Glomerular endothelial cell (primary cell): Measurements from ENCODE around the gene ZBTB1. TPM values are rescaled to one million over a fixed set of nuclear protein-coding genes. Genes with fewer than 3 reads are reported as not detected.
"Not testable (repeated sequence)": the region's sequence is repeated elsewhere in the genome, so short reads cannot be mapped to it uniquely, and the experiment has no call there.

ENCODE experiments used
- DNase-seq: peaks from one replicate; pipeline ENCODE4 v3.0.0-alpha.2; 2011; ENCODE audit warnings: low read depth, low spot score; ENCODE audit errors: extremely low read depth
- total RNA-seq: library from RNA; depleted of rRNA; stranded (reverse); fragments of >200 nt; gene quantifications from 2 replicates; pipeline ENCODE4 v1.2.3, GENCODE V29; 2015

The ZBTB1 gene
- total RNA-seq, 1 donor from 2014 or later = 34.2 TPM

- DNase-seq = no peak
Observed at GRCh38 chr14:64522591-64523355, 18.2 kb downstream of the ZBTB1 start.

- no peak for DNase-seq
Observed at GRCh38 chr14:64525354-64525753, 20.8 kb downstream of the ZBTB1 start.

- no peak for DNase-seq
Observed at GRCh38 chr14:64531567-64531966, 27.0 kb downstream of the ZBTB1 start.

GRCh38 chr14:64536488-64537245 is 32.1 kb downstream of the ZBTB1 start:
- DNase-seq = no peak

- DNase-seq = peak; percentile 77
Observed at GRCh38 chr14:64540208-64541202, 35.9 kb downstream of the ZBTB1 start, which contains the start of gene HSPA2. Gene HSPA2 (plus strand): TSS chr14:64540741. CDS start chr14:64540850, 109 bp downstream.

- no peak for DNase-seq
Observed at GRCh38 chr14:64541261-64541971, 36.8 kb downstream of the ZBTB1 start.

GRCh38 chr14:64541972-64542835 is 37.6 kb downstream of the ZBTB1 start:
- DNase-seq = no peak

- no peak for DNase-seq
Observed at GRCh38 chr14:64542836-64543201, 38.2 kb downstream of the ZBTB1 start.

GRCh38 chr14:64544607-64545312 is 40.2 kb downstream of the ZBTB1 start:
- DNase-seq = no peak

- DNase-seq = no peak
Observed at GRCh38 chr14:64549016-64549415, 44.4 kb downstream of the ZBTB1 start.

- DNase-seq = no peak
Observed at GRCh38 chr14:64549791-64550620, 45.4 kb downstream of the ZBTB1 start, which contains the start of gene PPP1R36. Gene PPP1R36 (plus strand): TSS chr14:64549961. CDS start chr14:64549998, 37 bp downstream.

- no peak for DNase-seq
Observed at GRCh38 chr14:64550621-64551333, 46.2 kb downstream of the ZBTB1 start.

GRCh38 chr14:64554556-64554955 is 50.0 kb downstream of the ZBTB1 start:
- DNase-seq = no peak

GRCh38 chr14:64556526-64556925 is 52.0 kb downstream of the ZBTB1 start:
- DNase-seq = no peak

GRCh38 chr14:64558216-64558615 is 53.6 kb downstream of the ZBTB1 start:
- not testable (repeated sequence) for DNase-seq

GRCh38 chr14:64561631-64562030 is 57.1 kb downstream of the ZBTB1 start:
- no peak for DNase-seq

GRCh38 chr14:64562436-64562835 is 57.9 kb downstream of the ZBTB1 start:
- DNase-seq = no peak
